Osteocyte (in vitro differentiated cells): ENCODE data around the gene MYT1. TPM values are rescaled to one million over a fixed set of nuclear protein-coding genes. Genes with fewer than 3 reads are reported as not detected.

ENCODE experiments used
- DNase-seq: peaks from one replicate; pipeline ENCODE4 v3.0.0; 2021; ENCODE audit warnings: mixed read lengths; ENCODE audit not compliant: unreplicated experiment; ENCODE audit errors: extremely low spot score
- H3K27ac Mint-ChIP-seq: one replicate; pipeline ENCODE4 v1.8.0; 2021; ENCODE audit warnings: mild to moderate bottlenecking, mixed read lengths; ENCODE audit not compliant: unreplicated experiment
- H3K27me3 Mint-ChIP-seq: one replicate; pipeline ENCODE4 v1.8.0; 2021; ENCODE audit warnings: mixed read lengths; ENCODE audit not compliant: unreplicated experiment
- H3K36me3 Mint-ChIP-seq: one replicate; pipeline ENCODE4 v1.8.0; 2021; ENCODE audit warnings: mixed read lengths; ENCODE audit not compliant: unreplicated experiment
- H3K4me1 Mint-ChIP-seq: one replicate; pipeline ENCODE4 v1.8.0; 2021; ENCODE audit warnings: mixed read lengths; ENCODE audit not compliant: unreplicated experiment
- H3K4me3 Mint-ChIP-seq: one replicate; pipeline ENCODE4 v1.8.0; 2021; ENCODE audit warnings: mild to moderate bottlenecking, moderate library complexity, mixed read lengths; ENCODE audit not compliant: unreplicated experiment
- H3K9me3 Mint-ChIP-seq: one replicate; pipeline ENCODE4 v1.8.0; 2021; ENCODE audit warnings: mixed read lengths; ENCODE audit not compliant: unreplicated experiment
- total RNA-seq: library from RNA; stranded (reverse); gene quantifications from 2 replicates; pipeline ENCODE4 v1.2.1, GENCODE V29; 2021
- TF ChIP-seq, protein P1 (sequence below): fragments of 200-600 bp; sonication (generic); IDR thresholded peaks from 2 replicates; pipeline ENCODE4 v1.5.0; 2021; ENCODE audit warnings: antibody characterized with exemption, mild to moderate bottlenecking, moderate library complexity

Gene MYT1
- total RNA-seq, 1 donor from 2014 or later: not detected

DNA sequence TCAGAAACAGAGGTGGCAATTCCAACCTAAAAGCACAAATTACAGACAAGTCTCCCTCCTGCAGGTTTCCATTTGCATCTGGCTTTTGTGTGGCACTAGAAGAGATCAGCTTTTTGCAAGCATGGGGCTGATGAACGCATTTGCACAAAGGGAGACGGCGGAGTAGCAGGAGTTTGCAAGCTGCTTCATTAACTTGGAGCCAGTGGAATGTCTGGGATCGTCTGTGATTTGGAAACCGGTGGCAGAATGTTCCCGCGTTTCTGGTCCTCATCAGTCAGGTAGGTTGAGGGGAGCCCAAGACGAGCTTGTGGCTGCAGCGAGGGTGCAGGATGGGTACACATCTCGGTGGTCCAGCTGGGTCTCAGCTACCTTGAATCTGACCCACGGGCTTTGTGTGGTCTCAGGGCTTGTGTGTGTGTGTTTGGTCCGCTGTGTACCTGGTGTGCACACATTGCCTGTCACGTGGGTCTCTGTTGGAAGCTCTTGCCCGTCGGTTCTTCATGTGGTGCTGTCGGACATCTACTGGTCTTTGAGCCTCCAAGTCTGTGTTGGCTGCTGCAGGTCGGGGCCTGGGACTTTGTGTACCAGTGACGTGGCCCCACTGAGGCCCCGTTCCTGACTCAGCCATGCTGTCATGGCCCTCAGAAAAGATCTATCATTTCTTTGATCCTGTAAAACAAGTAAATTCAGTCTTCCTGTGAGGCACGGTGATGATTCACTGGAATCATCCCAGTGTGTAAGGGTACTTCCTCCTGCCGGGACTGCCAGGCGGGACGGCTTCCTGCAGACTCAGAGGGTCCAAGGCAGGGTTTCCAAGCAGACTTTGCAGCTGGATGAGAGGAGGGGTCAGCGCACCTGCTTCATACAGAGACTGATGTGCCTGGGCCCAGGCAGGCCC is 12.4 kb upstream of the MYT1 start:
- no peak overlapping the region for H3K27ac Mint-ChIP-seq
- TF ChIP-seq, protein P1, sequence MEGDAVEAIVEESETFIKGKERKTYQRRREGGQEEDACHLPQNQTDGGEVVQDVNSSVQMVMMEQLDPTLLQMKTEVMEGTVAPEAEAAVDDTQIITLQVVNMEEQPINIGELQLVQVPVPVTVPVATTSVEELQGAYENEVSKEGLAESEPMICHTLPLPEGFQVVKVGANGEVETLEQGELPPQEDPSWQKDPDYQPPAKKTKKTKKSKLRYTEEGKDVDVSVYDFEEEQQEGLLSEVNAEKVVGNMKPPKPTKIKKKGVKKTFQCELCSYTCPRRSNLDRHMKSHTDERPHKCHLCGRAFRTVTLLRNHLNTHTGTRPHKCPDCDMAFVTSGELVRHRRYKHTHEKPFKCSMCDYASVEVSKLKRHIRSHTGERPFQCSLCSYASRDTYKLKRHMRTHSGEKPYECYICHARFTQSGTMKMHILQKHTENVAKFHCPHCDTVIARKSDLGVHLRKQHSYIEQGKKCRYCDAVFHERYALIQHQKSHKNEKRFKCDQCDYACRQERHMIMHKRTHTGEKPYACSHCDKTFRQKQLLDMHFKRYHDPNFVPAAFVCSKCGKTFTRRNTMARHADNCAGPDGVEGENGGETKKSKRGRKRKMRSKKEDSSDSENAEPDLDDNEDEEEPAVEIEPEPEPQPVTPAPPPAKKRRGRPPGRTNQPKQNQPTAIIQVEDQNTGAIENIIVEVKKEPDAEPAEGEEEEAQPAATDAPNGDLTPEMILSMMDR: no peak
- no peaks in the 10 kb centered on the region for H3K9me3 Mint-ChIP-seq
- no peak for DNase-seq
- H3K36me3 Mint-ChIP-seq: no peaks in the 10 kb centered on the region
- H3K4me1 Mint-ChIP-seq: no peaks in the 10 kb centered on the region
- no peak overlapping the region for H3K4me3 Mint-ChIP-seq
- H3K27me3 Mint-ChIP-seq: peaks cover 13% of the 10 kb centered on the region

DNA sequence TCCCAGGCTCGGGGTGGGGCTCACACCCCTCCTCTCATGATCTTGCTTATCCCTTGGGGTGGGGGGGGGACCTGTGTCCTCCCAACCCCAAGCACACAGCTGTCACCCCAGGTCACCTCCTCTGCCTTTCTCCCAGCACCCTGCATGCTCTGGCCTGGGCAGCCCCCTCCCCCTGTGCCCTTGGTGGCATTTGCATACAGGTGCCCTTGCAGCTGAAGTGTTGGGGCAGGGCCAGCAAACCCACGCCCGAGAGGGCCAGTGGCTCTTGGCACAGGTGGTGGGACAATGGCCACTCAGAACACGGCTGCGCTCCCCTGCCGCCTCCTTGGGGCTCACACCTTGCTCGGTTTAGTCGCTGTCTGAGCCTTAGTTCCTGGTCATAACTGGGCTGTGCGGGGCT is 11.3 kb upstream of the MYT1 start:
- Mint-ChIP-seq H3K4me1 (no peaks in the 10 kb centered on the region), H3K27ac (no peak overlapping the region), H3K36me3 (no peaks in the 10 kb centered on the region), H3K9me3 (no peaks in the 10 kb centered on the region), H3K4me3 (no peak overlapping the region), H3K27me3 (peaks cover 11% of the 10 kb centered on the region)
- TF ChIP-seq, protein P1: no peak
- no peak for DNase-seq

DNA sequence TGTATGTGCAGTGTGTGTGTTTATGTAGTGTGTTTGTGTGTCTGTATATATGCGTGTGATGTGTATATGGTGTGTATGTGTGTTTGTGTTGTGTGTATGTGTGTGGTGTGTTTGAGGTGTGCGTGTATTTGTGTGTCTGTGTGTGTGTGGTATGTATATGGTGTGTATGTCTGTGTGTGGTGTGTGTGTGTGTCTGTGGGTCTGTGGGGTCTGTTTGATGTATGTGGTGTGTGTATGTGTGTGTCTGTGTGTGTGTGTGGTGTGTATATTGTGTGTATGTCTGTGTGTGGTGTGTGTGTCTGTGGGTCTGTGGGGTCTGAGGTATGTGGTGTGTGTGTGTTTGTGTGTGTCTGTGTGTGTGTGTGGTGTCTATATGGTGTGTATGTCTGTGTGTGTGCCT is 10.8 kb upstream of the MYT1 start:
- DNase-seq: no peak
- Mint-ChIP-seq H3K4me3 (no peak overlapping the region), H3K27me3 (peaks cover 10% of the 10 kb centered on the region), H3K4me1 (no peaks in the 10 kb centered on the region), H3K9me3 (no peaks in the 10 kb centered on the region), H3K36me3 (no peaks in the 10 kb centered on the region), H3K27ac (no peak overlapping the region)
- TF ChIP-seq, protein P1: no peak

DNA sequence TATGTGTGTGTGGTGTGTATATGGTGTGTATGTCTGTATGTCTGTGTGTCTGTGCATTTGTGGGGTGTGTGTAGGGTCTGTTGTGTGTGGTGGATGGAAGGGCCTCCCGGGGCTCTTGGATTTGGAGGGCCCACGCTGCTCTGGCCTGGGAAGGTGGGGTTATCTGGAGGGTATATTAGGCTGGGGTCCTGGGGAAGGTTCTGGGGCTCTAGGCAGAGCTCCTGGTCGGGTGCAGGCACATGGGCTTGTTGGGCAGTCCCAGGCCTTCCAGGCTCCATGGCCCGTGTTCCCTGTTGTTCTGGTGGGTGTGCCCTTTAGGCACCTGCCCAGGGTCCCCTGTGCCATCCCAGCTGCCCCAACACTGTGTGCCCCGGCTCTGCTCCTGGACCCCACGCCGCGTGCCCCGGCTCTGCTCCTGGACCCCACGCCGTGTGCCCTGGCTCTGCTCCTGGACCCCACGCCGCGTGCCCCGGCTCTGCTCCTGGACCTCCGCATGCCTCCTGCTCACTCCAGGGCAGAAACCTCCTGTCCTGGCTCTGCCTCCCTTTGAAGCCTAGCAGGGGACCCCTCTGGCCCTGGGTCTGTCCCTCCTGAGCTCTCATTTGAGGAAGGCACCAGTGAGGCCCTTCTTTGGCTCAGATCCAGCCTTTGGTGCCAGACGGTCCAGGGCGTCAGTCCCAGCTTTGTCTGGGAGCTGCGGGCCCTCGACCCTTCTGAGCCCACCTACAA is 10.2 kb upstream of the MYT1 start:
- peaks cover 10% of the 10 kb centered on the region for H3K27me3 Mint-ChIP-seq
- no peak overlapping the region for H3K4me3 Mint-ChIP-seq
- H3K9me3 Mint-ChIP-seq: no peaks in the 10 kb centered on the region
- TF ChIP-seq, protein P1: no peak
- no peak overlapping the region for H3K27ac Mint-ChIP-seq
- H3K36me3 Mint-ChIP-seq: no peaks in the 10 kb centered on the region
- H3K4me1 Mint-ChIP-seq: no peaks in the 10 kb centered on the region
- DNase-seq: no peak
